T-helper 2 cell (primary cell): ENCODE data around the gene BLTP3B.
"Not testable (repeated sequence)": the region's sequence is repeated elsewhere in the genome, so short reads cannot be mapped to it uniquely, and the experiment has no call there.

Experiments
- DNase-seq, 5 experiments: peaks; one replicate each; pipeline versions ENCODE4 v3.0.0 to v3.0.0-alpha.2; 2012 to 2022
- total RNA-seq, 2 donors: gene quantifications; one replicate each; lab custom pipeline; 2026; lab: John Stamatoyannopoulos, UW

Gene BLTP3B, protein sequence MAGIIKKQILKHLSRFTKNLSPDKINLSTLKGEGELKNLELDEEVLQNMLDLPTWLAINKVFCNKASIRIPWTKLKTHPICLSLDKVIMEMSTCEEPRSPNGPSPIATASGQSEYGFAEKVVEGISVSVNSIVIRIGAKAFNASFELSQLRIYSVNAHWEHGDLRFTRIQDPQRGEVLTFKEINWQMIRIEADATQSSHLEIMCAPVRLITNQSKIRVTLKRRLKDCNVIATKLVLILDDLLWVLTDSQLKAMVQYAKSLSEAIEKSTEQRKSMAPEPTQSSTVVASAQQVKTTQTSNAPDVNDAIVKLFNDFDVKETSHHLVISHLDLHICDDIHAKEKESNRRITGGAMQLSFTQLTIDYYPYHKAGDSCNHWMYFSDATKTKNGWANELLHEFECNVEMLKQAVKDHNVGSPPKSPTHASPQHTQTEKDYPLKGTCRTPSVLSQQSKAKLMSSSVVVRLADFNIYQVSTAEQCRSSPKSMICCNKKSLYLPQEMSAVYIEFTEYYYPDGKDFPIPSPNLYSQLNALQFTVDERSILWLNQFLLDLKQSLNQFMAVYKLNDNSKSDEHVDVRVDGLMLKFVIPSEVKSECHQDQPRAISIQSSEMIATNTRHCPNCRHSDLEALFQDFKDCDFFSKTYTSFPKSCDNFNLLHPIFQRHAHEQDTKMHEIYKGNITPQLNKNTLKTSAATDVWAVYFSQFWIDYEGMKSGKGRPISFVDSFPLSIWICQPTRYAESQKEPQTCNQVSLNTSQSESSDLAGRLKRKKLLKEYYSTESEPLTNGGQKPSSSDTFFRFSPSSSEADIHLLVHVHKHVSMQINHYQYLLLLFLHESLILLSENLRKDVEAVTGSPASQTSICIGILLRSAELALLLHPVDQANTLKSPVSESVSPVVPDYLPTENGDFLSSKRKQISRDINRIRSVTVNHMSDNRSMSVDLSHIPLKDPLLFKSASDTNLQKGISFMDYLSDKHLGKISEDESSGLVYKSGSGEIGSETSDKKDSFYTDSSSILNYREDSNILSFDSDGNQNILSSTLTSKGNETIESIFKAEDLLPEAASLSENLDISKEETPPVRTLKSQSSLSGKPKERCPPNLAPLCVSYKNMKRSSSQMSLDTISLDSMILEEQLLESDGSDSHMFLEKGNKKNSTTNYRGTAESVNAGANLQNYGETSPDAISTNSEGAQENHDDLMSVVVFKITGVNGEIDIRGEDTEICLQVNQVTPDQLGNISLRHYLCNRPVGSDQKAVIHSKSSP (N-terminal part only)
- 43.4 to 59.9 reads per million in 2 donors for total RNA-seq

- DNase-seq: peak; percentile 73 to 90 (median 86)
Observed at GRCh38 chr12:100142851-100143559, at the start of gene BLTP3B. Gene BLTP3B (minus strand): TSS chr12:100142874. CDS start chr12:100142635, 239 bp downstream.

DNA sequence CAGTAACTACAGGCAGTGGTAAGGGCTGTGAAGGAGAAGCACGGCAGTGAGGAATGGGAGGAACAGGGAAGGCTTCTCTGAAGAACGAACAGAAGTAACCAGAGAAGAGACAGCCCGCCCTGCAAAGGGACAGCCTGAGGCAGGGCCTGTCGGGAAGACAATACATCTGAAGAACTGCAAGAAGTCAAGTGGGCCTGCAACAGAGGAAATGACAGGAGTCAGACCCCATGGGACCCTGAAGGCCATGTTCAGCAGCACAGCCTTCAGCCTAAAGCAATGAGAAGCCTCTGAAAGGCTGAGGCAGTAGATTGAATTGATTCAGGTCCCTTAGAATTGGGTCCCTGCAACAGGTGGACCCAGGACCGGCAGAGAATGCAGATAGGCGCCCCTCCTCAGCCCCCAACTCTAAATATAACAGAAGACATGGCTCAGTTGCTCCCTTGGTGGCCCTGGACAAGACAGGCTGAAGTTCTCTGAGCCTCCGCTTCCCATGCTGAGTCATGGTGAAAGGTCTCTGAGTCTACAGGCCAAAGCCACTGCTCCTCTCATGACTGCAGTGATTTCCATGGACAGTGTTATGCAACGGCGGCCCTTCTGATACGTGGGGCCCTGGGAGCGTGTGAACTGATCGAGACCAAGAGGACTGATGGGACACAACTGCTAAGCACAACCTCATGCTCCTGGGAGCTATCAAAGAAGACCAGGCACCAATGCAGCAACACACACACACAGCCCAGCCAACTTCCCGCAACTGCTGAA lies 47.1 kb upstream of the BLTP3B start:
- no peak for DNase-seq

DNA sequence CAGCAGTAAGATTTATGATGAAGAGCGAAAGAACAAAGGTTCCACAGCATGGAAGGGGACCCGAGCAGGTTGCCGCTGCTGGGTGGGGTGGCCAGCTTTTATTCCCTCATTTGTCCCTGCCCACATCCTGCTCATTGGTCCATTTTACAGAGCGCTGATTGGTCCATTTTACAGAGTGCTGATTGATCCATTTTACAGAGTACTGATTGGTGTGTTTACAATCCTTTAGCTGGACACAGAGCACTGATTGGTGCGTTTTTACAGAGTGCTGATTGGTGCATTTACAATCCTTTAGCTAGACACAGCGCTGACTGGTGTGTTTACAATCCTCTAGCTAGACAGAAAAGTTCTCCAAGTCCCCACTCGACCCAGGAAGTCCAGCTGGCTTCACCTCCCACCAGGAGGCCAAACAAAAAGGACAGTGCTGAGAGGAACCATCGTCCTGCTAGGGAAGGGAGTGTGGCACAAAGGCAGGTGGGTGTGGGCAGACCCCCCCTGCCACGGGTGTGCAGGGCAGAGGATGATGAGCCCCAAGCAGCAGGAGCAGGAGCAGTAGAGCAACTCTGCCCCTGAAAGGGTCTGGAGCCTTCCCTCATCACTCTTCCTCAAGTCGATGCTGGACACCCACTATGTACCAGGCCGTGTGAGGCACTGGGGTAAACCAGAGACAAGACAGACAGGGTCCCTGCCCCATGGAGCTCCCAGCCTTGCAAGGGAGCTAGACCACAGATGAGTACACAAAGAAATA lies 46.4 kb upstream of the BLTP3B start:
- not testable (repeated sequence) for DNase-seq

DNA sequence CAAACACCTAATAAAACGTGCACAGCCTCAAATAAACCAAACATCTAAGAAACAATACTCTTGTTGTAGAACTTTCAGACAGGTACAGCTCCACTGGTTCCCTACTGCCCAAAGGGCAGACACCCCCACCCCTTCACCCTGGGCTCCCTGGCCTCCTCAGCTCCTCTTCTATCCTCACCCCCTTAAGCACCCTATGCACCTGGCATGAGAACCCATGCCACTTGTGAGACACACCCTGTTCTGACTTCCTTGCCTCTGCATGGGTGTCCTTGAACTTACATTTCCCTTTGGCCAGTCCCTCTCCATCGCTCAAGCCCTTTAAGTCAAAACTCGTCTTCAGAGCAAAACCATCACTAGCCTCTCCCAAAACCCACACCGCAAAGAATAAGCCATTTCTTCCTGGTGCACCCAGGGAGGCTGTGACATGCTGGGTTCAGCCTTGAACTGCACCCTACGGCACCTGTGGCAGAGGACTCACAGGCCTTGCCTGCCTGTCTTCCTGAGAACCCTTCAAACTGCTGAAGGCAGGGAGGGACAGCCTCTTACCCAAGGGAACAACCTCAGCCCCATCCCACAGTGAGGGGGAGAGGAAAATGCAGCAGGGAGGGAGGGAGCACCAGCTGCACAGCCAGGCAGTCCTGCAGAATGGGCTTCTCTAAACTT lies 45.3 kb upstream of the BLTP3B start:
- DNase-seq: no peak

DNA sequence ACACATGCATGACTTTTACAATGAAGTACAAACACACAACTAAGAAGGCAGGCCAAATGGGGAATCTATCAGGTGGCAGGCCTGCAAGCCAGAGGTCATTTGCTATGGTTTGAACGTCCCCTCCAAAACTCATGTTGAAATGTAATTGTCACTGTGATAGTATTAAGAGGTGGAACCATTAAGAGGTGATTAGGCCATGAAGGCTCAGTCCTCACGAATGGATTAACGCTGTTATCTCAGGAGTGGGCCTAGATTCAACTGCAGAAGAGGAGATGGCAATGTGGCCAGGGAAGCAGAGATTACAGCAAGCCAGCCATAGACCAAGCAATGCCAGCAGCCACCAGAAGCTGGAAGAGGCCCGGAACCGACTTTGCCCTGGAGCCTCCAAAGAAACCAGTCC lies 44.4 kb upstream of the BLTP3B start:
- DNase-seq: no peak

DNA sequence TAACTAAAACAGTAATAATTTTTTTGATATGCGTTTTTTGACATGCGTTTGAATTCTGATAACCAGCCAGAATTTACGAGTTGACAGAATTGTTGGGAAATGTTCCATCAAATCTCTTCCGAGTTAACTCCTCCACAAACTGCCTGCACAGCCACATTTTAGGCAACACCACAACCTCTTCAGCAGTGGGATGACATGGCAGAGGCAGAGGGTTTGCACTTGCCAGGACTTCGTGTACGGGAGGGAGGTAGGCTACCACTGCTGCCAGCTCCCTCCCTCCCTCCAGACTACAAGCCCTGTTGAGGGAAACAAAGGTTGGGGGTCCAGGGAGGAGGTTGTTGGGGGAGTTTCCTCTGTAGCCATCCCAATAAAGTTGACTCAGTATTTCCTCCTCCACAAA lies 43.4 kb upstream of the BLTP3B start:
- no peak for DNase-seq

GRCh38 chr12:100185361-100185894 lies 42.8 kb upstream of the BLTP3B start:
- peak in 1 of 5 experiments; percentile 58 for DNase-seq

- DNase-seq: no peak
Observed at GRCh38 chr12:100184549-100185145, 42.0 kb upstream of the BLTP3B start.

- no peak for DNase-seq
Observed at GRCh38 chr12:100179252-100179651, 36.6 kb upstream of the BLTP3B start.

- DNase-seq: not testable (repeated sequence)
Observed at GRCh38 chr12:100176493-100176892, 33.8 kb upstream of the BLTP3B start.

- no peak for DNase-seq
Observed at GRCh38 chr12:100174495-100174894, 31.8 kb upstream of the BLTP3B start.

GRCh38 chr12:100173111-100173510 lies 30.4 kb upstream of the BLTP3B start:
- no peak for DNase-seq

DNA sequence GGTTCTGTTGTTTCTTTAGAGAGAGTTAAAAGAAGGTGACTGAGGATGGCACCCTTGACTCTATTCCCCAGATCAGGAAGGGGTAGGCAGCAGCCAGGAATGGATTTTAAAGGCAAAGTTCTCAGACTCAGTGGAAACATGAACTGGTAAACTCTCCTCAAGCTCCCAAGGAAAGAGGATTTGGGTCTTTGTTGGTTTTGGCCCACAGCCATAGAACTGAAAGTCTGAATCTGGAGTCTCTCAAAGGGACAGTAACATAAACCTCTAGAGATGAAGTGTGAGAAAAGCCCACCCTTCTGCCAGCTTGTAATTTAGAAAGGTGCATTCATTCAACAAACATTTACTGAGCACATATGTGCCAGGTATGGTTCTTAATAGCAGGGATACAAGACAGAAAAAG lies 28.6 kb upstream of the BLTP3B start:
- DNase-seq: no peak

DNA sequence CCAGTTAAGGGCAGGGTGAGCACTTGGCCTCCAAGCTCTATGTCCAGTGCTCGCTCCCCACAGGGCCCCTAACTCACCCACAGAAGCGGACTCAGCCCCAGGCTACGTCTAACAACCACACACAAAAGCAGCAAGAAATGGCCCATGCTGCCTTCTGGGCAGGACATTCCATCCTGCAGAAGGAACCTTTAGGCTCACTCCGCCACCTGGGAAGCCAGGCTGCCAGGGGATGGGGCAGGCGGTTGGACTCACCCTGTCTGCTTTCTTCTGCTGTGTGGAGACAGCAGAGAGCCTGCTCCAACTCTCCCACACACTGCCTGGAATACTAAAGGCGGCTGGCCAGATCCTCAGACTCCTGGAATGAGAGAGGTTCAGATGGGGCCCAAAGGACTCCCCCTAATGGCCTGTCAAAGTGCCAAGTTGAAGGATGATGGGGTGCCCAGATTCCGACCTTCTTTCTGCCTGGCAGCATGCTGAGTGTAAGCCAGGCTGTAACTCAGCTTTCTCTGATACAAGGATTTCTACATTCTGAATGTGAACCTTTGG lies 27.7 kb upstream of the BLTP3B start:
- DNase-seq: no peak

GRCh38 chr12:100169345-100169744 lies 26.7 kb upstream of the BLTP3B start:
- no peak for DNase-seq

- no peak for DNase-seq
Observed at GRCh38 chr12:100168562-100168961, 25.9 kb upstream of the BLTP3B start.

DNA sequence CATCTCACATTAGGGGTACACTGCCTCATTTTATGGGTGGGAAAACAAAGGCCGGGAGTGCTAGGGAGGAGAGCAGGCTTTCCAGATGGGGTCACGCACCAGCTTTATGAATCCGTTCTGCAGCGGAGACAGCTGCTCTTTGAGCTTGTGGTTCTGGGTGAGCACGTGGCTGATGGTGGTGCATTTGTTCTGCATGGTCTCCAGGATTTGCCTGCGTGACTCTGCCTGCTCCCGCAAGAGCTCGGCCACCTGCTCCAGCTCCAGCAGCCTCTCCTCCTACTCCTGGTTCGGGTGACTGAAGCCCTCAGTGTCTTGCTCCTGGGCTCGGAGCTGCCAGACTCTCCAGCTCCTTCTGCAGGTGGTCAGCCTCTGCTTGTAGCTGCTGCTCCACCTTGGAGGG lies 23.6 kb upstream of the BLTP3B start:
- no peak for DNase-seq

DNA sequence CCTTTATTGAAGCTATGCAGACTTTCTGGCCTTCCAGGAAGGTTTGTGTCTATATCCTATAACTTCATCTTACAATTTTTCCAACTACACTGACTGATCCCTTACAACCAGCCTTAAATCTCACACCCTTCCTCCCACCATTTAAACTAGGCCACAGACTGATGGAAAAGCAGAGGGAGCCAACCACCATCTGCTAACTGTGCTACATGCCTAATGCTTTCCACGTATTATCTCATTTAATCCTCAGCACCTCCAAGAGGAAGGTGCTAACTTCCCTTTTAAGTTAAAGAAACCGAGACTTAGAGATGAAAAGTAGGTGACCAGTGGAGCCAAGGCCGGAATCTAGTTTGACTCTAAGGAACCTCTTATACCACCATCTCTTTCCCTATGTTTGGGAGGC lies 22.7 kb upstream of the BLTP3B start:
- DNase-seq: no peak

- DNase-seq: no peak
Observed at GRCh38 chr12:100164153-100164704, 21.6 kb upstream of the BLTP3B start.
